A673 (cell line): ENCODE data around the gene PLAA. TPM values are rescaled to one million over a fixed set of nuclear protein-coding genes. Genes with fewer than 3 reads are reported as not detected.
A peak's percentile ranks its signal among the peaks of the same experiment; 100 is the strongest.

Experiments used
- BruUV-seq: library from RNA; stranded (reverse); fragments of 400-500 nt; replicated peaks from 2 replicates; lab custom pipeline; 2021; lab: Mats Ljungman, UMichigan
- CTCF ChIA-PET: fragments of 300-600 bp; sonication (Branson Sonifier 250); formaldehyde crosslinking; loops from one replicate; lab custom pipeline; 2022; ENCODE audit warnings: antibody characterized with exemption; lab: Charles Lee
- POLR2A ChIA-PET: fragments of 300-600 bp; sonication (Branson Sonifier 250); formaldehyde crosslinking; loops from one replicate; lab custom pipeline; 2022; ENCODE audit warnings: antibody characterized with exemption; ENCODE audit not compliant: low non-redundant PET; lab: Charles Lee
- DNase-seq: peaks from one replicate; pipeline ENCODE4 v3.0.0-alpha.2; 2015; ENCODE audit warnings: low spot score
- H3K27ac ChIP-seq: fragments of 200-600 bp; sonication (generic); 2 replicates; pipeline ENCODE4 v1.5.1; 2016; ENCODE audit warnings: mixed run types, low read depth, mild to moderate bottlenecking, mixed read lengths, antibody characterized with exemption, low read length; ENCODE audit not compliant: poor library complexity, severe bottlenecking
- H3K27me3 ChIP-seq: fragments of 200-600 bp; sonication (generic); replicated peaks from 2 replicates; pipeline ENCODE4 v1.6.1; 2017; ENCODE audit warnings: mixed run types, low read depth, mild to moderate bottlenecking, mixed read lengths, antibody characterized with exemption, low read length; ENCODE audit not compliant: insufficient read depth, poor library complexity
- H3K36me3 ChIP-seq: fragments of 200-600 bp; sonication (generic); 2 replicates; pipeline ENCODE4 v1.6.1; 2016; ENCODE audit warnings: mixed run types, mild to moderate bottlenecking, mixed read lengths, antibody characterized with exemption, low read length; ENCODE audit not compliant: insufficient read depth, poor library complexity, severe bottlenecking
- H3K4me1 ChIP-seq: fragments of 200-600 bp; sonication (generic); 2 replicates; pipeline ENCODE4 v1.6.1; 2017; ENCODE audit warnings: mixed run types, mild to moderate bottlenecking, mixed read lengths, antibody characterized with exemption, low read length; ENCODE audit not compliant: insufficient read depth, poor library complexity, severe bottlenecking
- H3K4me3 ChIP-seq: fragments of 200-600 bp; sonication (generic); 2 replicates; pipeline ENCODE4 v1.5.1; 2016; ENCODE audit warnings: low read depth, mixed run types, mild to moderate bottlenecking, mixed read lengths, low read length; ENCODE audit not compliant: poor library complexity, severe bottlenecking
- H3K9me3 ChIP-seq: fragments of 200-600 bp; sonication (generic); 2 replicates; pipeline ENCODE4 v1.6.1; 2016; ENCODE audit warnings: mixed run types, low read depth, mild to moderate bottlenecking, mixed read lengths, antibody characterized with exemption, low read length; ENCODE audit not compliant: poor library complexity, severe bottlenecking
- EZH2 ChIP-seq: fragments of 200-600 bp; sonication (generic); IDR thresholded peaks from 2 replicates; pipeline ENCODE4 v1.6.1; 2017; ENCODE audit warnings: borderline replicate concordance, low read depth, mild to moderate bottlenecking, mixed read lengths, antibody characterized with exemption, low read length; ENCODE audit not compliant: poor library complexity, severe bottlenecking
- intact Hi-C: fragments of 100-400 bp; cut with micrococcal nuclease; formaldehyde crosslinking; loops from one replicate; pipeline ENCODE4 v1.10.0; 2022; ENCODE audit not compliant: unreplicated experiment
- total RNA-seq: library from RNA; stranded (reverse); gene quantifications from 2 replicates; pipeline ENCODE4 v1.2.3, GENCODE V29; 2021
- TF ChIP-seq, protein P1 (sequence below): fragments of 300-800, 200-600 bp; sonication (generic); conservative IDR thresholded peaks from 2 replicates; pipeline ENCODE4 v1.5.1; 2017; ENCODE audit warnings: low read depth, mild to moderate bottlenecking, antibody characterized with exemption, low read length, moderate library complexity, mixed read lengths

The PLAA gene
- total RNA-seq, 1 experiment from 2014 or later, result 36.4 TPM

DNA sequence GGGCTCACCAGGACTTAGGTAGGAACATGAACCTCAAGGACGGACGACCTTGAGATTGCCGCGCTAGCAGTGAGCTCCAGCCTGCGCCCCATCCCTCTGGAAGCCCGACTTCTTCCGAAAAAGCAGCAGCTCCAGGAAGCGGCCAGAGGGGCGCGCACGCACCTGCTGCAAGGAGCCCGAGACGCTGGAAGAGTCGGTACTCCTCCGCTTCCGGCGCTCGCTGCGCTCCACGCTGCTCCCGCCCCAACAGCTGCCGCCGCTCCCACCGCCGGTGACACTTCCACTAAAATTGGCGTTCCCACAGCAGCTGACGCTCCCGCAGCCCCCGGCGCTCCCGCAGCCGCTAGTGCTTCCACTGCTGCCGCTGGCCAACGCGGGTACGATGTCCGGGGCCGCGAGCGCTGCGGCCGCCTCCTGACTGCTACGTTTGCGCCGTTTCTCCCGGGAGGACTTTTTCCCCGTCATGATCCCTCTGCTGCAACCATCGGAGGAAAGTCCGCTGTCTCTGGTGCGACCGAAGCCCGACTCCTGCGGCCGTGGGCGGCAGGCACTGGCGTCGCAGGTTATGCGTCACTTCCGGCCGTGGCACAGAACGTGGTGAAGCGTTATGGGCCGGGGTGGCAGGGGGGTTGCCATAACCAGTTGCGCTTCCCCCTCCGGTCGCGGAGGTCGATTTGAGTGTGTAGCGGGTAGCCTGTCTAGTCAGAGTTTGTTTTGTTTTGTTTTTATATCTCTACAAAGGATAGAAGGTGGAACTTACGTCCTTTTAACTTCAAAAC lies 54.6 kb downstream of the PLAA start, which contains the start of gene CAAP1:
Gene CAAP1, minus strand, starts transcription at position 552 of the 779 bp plus-strand sequence. Its CDS starts 87 bp downstream, at position 465.
- intact Hi-C loops, result loop anchor here (1.0 kb wide), 1 partner anchor 55 kb away; the partner anchor contains the start of gene PLAA

DNA sequence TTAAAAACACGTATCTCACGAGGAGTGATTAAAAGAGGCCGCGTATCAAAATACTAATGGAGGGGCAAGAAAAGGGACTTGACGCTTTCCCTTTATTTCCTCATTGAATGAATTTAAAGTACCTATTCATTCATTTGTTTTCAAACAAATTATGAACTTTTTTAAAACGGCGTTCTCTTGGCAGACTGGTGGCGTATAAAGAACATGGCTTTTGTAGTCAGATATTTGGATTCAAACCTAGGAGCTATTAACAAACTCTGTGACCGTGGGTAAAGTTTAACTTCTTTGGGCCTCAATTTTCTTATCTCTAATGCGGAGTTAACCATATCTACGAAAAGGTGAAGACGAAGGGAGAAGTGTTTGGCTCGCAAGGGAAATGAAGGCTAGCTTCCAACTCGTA lies 55.3 kb downstream of the PLAA start:
- POLR2A ChIA-PET, result interaction anchor here (0.5 to 0.7 kb wide), 2 partner anchors 50 to 682 kb away, joined by 3 to 4 read pairs; no protein-coding TSS in a partner anchor

More for the DNA sequence above, 54.6 kb downstream of the PLAA start, which contains the start of gene CAAP1:
- H3K4me1 ChIP-seq, result no peaks in the 10 kb centered on the region
- no peaks in the 10 kb centered on the region for H3K9me3 ChIP-seq
- no peaks in the 10 kb centered on the region for H3K36me3 ChIP-seq
- BruUV-seq, result no TSS peak
- ChIA-PET POLR2A (interaction anchor here (0.5 kb wide), 1 partner anchor 681 kb away, joined by 3 read pairs; no protein-coding TSS in a partner anchor), CTCF (no interaction called here)
- peak within 1 kb of the TSS; percentile 97 for H3K27ac ChIP-seq
- TF ChIP-seq, protein P1, sequence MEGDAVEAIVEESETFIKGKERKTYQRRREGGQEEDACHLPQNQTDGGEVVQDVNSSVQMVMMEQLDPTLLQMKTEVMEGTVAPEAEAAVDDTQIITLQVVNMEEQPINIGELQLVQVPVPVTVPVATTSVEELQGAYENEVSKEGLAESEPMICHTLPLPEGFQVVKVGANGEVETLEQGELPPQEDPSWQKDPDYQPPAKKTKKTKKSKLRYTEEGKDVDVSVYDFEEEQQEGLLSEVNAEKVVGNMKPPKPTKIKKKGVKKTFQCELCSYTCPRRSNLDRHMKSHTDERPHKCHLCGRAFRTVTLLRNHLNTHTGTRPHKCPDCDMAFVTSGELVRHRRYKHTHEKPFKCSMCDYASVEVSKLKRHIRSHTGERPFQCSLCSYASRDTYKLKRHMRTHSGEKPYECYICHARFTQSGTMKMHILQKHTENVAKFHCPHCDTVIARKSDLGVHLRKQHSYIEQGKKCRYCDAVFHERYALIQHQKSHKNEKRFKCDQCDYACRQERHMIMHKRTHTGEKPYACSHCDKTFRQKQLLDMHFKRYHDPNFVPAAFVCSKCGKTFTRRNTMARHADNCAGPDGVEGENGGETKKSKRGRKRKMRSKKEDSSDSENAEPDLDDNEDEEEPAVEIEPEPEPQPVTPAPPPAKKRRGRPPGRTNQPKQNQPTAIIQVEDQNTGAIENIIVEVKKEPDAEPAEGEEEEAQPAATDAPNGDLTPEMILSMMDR, result peak; percentile 37; the same call in 1 of the 2 replicates
- no peak for TF ChIP-seq EZH2
- no peaks in the 10 kb centered on the region for H3K27me3 ChIP-seq
- H3K4me3 ChIP-seq, result peak within 1 kb of the TSS; percentile 92
- DNase-seq, result peak; percentile 91

DNA sequence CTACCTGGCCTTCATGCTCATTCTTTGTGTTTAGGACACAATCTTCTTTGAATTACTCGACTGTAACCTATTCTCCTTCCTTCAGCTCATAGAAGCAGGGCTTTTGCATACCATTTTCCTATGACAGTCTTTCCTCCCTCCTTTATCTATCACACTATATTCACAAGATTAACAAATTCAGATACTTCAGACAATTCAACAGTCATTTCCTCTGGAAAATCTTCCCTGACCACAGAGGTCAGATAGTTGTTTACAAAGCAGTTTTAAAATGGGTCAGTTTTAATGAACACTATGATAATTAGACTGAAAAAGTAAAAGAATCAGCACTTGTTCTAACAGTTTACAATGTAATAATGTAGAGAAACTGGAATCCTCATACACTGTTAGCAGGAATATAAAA lies 58.8 kb downstream of the PLAA start:
- no peak overlapping the region for H3K4me3 ChIP-seq
- ChIA-PET POLR2A (no interaction called here), CTCF (no interaction called here)
- no peak for DNase-seq
- no peaks in the 10 kb centered on the region for H3K9me3 ChIP-seq
- no peaks in the 10 kb centered on the region for H3K36me3 ChIP-seq
- TF ChIP-seq EZH2, result no peak
- TF ChIP-seq, protein P1, result no peak
- no TSS peak for BruUV-seq
- H3K27me3 ChIP-seq, result no peaks in the 10 kb centered on the region
- no peak overlapping the region for H3K27ac ChIP-seq
- H3K4me1 ChIP-seq, result no peaks in the 10 kb centered on the region
- intact Hi-C loops, result no loop called here

More for the DNA sequence above, 55.3 kb downstream of the PLAA start:
- DNase-seq, result no peak
- no TSS peak for BruUV-seq
- Histone ChIP-seq H3K4me3 (peak overlapping the region; percentile 92), H3K36me3 (no peaks in the 10 kb centered on the region), H3K27me3 (no peaks in the 10 kb centered on the region), H3K4me1 (no peaks in the 10 kb centered on the region), H3K9me3 (no peaks in the 10 kb centered on the region), H3K27ac (peak overlapping the region; percentile 97)
- TF ChIP-seq EZH2, result no peak
- intact Hi-C loops, result loop anchor here (1.0 kb wide), 1 partner anchor 56 kb away; the partner anchor contains the start of gene PLAA
- CTCF ChIA-PET, result no interaction called here
